Endothelial cell of umbilical vein (primary cell): ENCODE measurements around the gene ADRM1. TPM values are rescaled to one million over a fixed set of nuclear protein-coding genes. Genes with fewer than 3 reads are reported as not detected.

Experiments
- BruUV-seq: library from RNA; stranded (reverse); fragments of 400-500 nt; replicated peaks from 2 replicates; lab custom pipeline; 2021; lab: Mats Ljungman, UMichigan
- CTCF ChIA-PET: fragments of 300-600, 350-600 bp; sonication (Branson Sonifier 250); formaldehyde crosslinking; loops from one replicate; lab custom pipeline; 2021; ENCODE audit warnings: antibody characterized with exemption, inconsistent platforms; lab: Charles Lee
- POLR2A ChIA-PET: fragments of 300-600, 350-600 bp; sonication (Branson Sonifier 250); formaldehyde crosslinking; loops from one replicate; lab custom pipeline; 2021; ENCODE audit warnings: antibody characterized with exemption, inconsistent platforms; lab: Charles Lee
- DNase-seq: peaks from one replicate; pipeline ENCODE4 v3.0.0-alpha.2; 2011; ENCODE audit warnings: low read depth, low spot score
- FAIRE-seq: peaks from 2 replicates; lab custom pipeline; 2011; peaks lifted over from hg19 to GRCh38; lab: Jason Lieb, UNC
- H2AFZ ChIP-seq: 2 replicates; pipeline ENCODE4 v1.6.0; 2012; ENCODE audit warnings: low read depth, low read length, control low read depth, inconsistent platforms
- H3K27ac ChIP-seq: 2 replicates; pipeline ENCODE4 v1.5.1; 2011; ENCODE audit warnings: low read depth, mild to moderate bottlenecking, control low read depth, low read length, moderate library complexity; ENCODE audit not compliant: insufficient read depth
- H3K27me3 ChIP-seq, 2 experiments: 2 replicates each; pipeline versions ENCODE4 v1.6.0 to v1.6.1; 2011; ENCODE audit warnings: low read length in 2 of 2, mixed read lengths in 1 of 2; ENCODE audit not compliant: control insufficient read depth in 2 of 2, insufficient read depth in 2 of 2
- H3K36me3 ChIP-seq, 2 experiments: 2 replicates in 1 of 2; 3 replicates in 1 of 2; pipeline ENCODE4 v1.5.1; 2011; ENCODE audit warnings: low read length in 2 of 2, mild to moderate bottlenecking in 1 of 2, moderate library complexity in 1 of 2; ENCODE audit not compliant: control insufficient read depth in 2 of 2, insufficient read depth in 2 of 2; ENCODE audit errors: extremely low read depth in 1 of 2
- H3K4me1 ChIP-seq: 3 replicates; pipeline ENCODE4 v1.5.1; 2011; ENCODE audit warnings: mild to moderate bottlenecking, low read length; ENCODE audit not compliant: control insufficient read depth, insufficient read depth; ENCODE audit errors: extremely low read depth
- H3K4me2 ChIP-seq: 2 replicates; pipeline ENCODE4 v1.6.1; 2011; ENCODE audit warnings: low read length, control low read depth, mixed read lengths; ENCODE audit not compliant: insufficient read depth
- H3K4me3 ChIP-seq, 3 experiments: fragments of 200-600 bp in 1 of 3; sonication (generic), shearing (Covaris generic) in 1 of 3; replicated peaks in 1 of 3; 2 replicates each; pipeline ENCODE4 v1.5.1; 2011 to 2016; ENCODE audit warnings: control low read depth in 3 of 3, low read length in 3 of 3, mild to moderate bottlenecking in 2 of 3, inconsistent platforms in 1 of 3, low read depth in 1 of 3, moderate library complexity in 1 of 3; ENCODE audit not compliant: insufficient read depth in 1 of 3
- H3K79me2 ChIP-seq: 2 replicates; pipeline ENCODE4 v1.6.0; 2012; ENCODE audit warnings: low read length, inconsistent platforms; ENCODE audit not compliant: control insufficient read depth, insufficient read depth
- H3K9ac ChIP-seq: replicated peaks from 2 replicates; pipeline ENCODE3; 2011; ENCODE audit warnings: low read length, control low read depth; ENCODE audit not compliant: insufficient read depth; ENCODE audit errors: extremely low read depth
- H3K9me1 ChIP-seq: replicated peaks from 3 replicates; pipeline ENCODE4 v1.6.0; 2011; ENCODE audit warnings: mild to moderate bottlenecking, low read length; ENCODE audit not compliant: control insufficient read depth, insufficient read depth; ENCODE audit errors: extremely low read depth
- H3K9me3 ChIP-seq: replicated peaks from 2 replicates; pipeline ENCODE4 v1.5.1; 2012; ENCODE audit warnings: low read length, inconsistent platforms; ENCODE audit not compliant: control insufficient read depth, insufficient read depth
- H4K20me1 ChIP-seq: replicated peaks from 2 replicates; pipeline ENCODE3; 2011; ENCODE audit warnings: mild to moderate bottlenecking, low read length; ENCODE audit not compliant: control insufficient read depth, insufficient read depth; ENCODE audit errors: extremely low read depth
- FOS ChIP-seq: IDR thresholded peaks from 2 replicates; pipeline ENCODE4 v1.6.1; 2011; ENCODE audit warnings: mild to moderate bottlenecking, low read length, moderate library complexity, borderline replicate concordance; ENCODE audit not compliant: insufficient read depth
- GATA2 ChIP-seq: IDR thresholded peaks from 2 replicates; pipeline ENCODE4 v1.7.0; 2011; ENCODE audit warnings: low read depth, mild to moderate bottlenecking, moderate library complexity, mixed read lengths, low read length; ENCODE audit not compliant: insufficient read length, insufficient read depth
- MAX ChIP-seq: IDR thresholded peaks from 2 replicates; pipeline ENCODE4 v1.6.1; 2011; ENCODE audit not compliant: insufficient read depth, insufficient read length
- POLR2A ChIP-seq: IDR thresholded peaks from 2 replicates; pipeline ENCODE4 v1.6.1; 2012; ENCODE audit warnings: low read depth, mild to moderate bottlenecking, control low read depth, low read length
- POLR2AphosphoS5 ChIP-seq: IDR thresholded peaks from 2 replicates; pipeline ENCODE4 v1.6.1; 2012; ENCODE audit warnings: low read depth, mild to moderate bottlenecking, control low read depth, low read length, moderate library complexity; ENCODE audit not compliant: insufficient read depth
- dilution Hi-C: fragments of 300-500 bp; cut with MboI; formaldehyde crosslinking; loops from one replicate; pipeline ENCODE4 v1.15.0; 2019; ENCODE audit warnings: low sequenced_read_pairs; ENCODE audit not compliant: extremely low pct_ligation_motif_present
- intact Hi-C: fragments of 100-400 bp; cut with micrococcal nuclease; formaldehyde crosslinking; loops from one replicate; pipeline ENCODE4 v1.10.0; 2022
- polyA plus RNA-seq, 4 experiments: library from polyadenylated mRNA; depleted of rRNA in 3 of 4; stranded (reverse) in 3 of 4; unstranded in 1 of 4; fragments of >200 nt; gene quantifications; 2 replicates each; pipeline versions ENCODE4 v1.2.1 to v1.2.3, GENCODE V29; 2011 to 2012; ENCODE audit warnings: missing spikeins in 1 of 4
- total RNA-seq: library from RNA; stranded (reverse); gene quantifications from 2 replicates; pipeline ENCODE4 v1.2.3, GENCODE V29; 2021

The ADRM1 gene
- total and polyA plus RNA-seq, 2 donors (not counting 3 experiments of a cell fraction or from before 2014, with no cell fraction given): 154 to 179 TPM

GRCh38 chr20:62303340-62304226 lies 786 bp downstream of the ADRM1 start:
- Histone ChIP-seq H3K36me3 (peaks cover 19 to 34% of the 10 kb centered on the region in 2 experiments), H3K79me2 (peaks cover 41% of the 10 kb centered on the region), H3K9me1 (no peaks in the 10 kb centered on the region), H3K4me3 (peak overlapping the region; percentile 5 to 95 (median 50)), H3K9me3 (no peaks in the 10 kb centered on the region), H3K4me2 (peak overlapping the region; percentile 78), H3K4me1 (peaks cover 21% of the 10 kb centered on the region), H2AFZ (no peak overlapping the region), H3K9ac (peak overlapping the region; percentile 77), H3K27ac (peak overlapping the region; percentile 61), H4K20me1 (no peaks in the 10 kb centered on the region), H3K27me3 (no peaks in the 10 kb centered on the region)
- TSS peak; percentile 16 for BruUV-seq
- ChIA-PET CTCF (interaction anchor here (2.0 to 8.1 kb wide), 3 partner anchors 61 to 79 kb away, joined by 14 to 113 read pairs (median 33); no protein-coding TSS in a partner anchor), POLR2A (no interaction called here)
- FAIRE-seq: no peak
- TF ChIP-seq FOS (no peak), POLR2A (peak; percentile 77), POLR2AphosphoS5 (no peak), MAX (no peak), GATA2 (no peak)
- DNase-seq: peak; percentile 36
- dilution Hi-C loops: no loop called here
- intact Hi-C loops: loop anchor here (2.0 to 10.0 kb wide), 3 partner anchors 293 to 491 kb away; partner anchors contain the start of gene MRGBP
